IMR-90 (cell line): Measurements from ENCODE around the gene ADGRB3. TPM values are rescaled to one million over a fixed set of nuclear protein-coding genes. Genes with fewer than 3 reads are reported as not detected.

Experiments used
- ATAC-seq: fragments of 200-7000 bp; cut with Tn5 transposase; 2 replicates; pipeline ENCODE4 v1.9.1; 2020; ENCODE audit warnings: low read depth, mild to moderate bottlenecking, moderate library complexity
- BruUV-seq: library from RNA; stranded (reverse); fragments of 400-500 nt; replicated peaks from 2 replicates; lab custom pipeline; 2021; lab: Mats Ljungman, UMichigan
- CTCF ChIA-PET: fragments of 300-600 bp; formaldehyde crosslinking; extraction: SDS; loops from one replicate; lab custom pipeline; 2021; ENCODE audit warnings: antibody characterized with exemption; lab: Yijun Ruan, JAX
- POLR2A ChIA-PET: fragments of 300-600 bp; sonication (Branson Sonifier 250); formaldehyde crosslinking; loops from one replicate; lab custom pipeline; 2022; ENCODE audit warnings: antibody characterized with exemption; ENCODE audit not compliant: unreplicated experiment; lab: Charles Lee
- DNase-seq: peaks from one replicate; pipeline ENCODE4 v3.0.0; 2013
- H2AFZ ChIP-seq: replicated peaks from 2 replicates; pipeline ENCODE3; 2013; ENCODE audit warnings: low read length, mild to moderate bottlenecking; ENCODE audit not compliant: poor library complexity
- H2AK5ac ChIP-seq: 2 replicates; pipeline ENCODE4 v1.6.1; 2013; ENCODE audit warnings: low read depth, low read length, inconsistent platforms
- H2AK9ac ChIP-seq: replicated peaks from 2 replicates; pipeline ENCODE3; 2013; ENCODE audit warnings: mild to moderate bottlenecking, low read depth, low read length, moderate library complexity; ENCODE audit not compliant: poor library complexity
- H2BK120ac ChIP-seq: 2 replicates; pipeline ENCODE4 v1.6.1; 2013; ENCODE audit warnings: low read depth, low read length, inconsistent platforms
- H2BK15ac ChIP-seq: 3 replicates; pipeline ENCODE4 v1.6.1; 2013; ENCODE audit warnings: low read depth, low read length, inconsistent platforms
- H2BK20ac ChIP-seq: 2 replicates; pipeline ENCODE4 v1.6.1; 2013; ENCODE audit warnings: low read depth, mild to moderate bottlenecking, inconsistent platforms, low read length, moderate library complexity
- H2BK5ac ChIP-seq: 2 replicates; pipeline ENCODE4 v1.6.1; 2013; ENCODE audit warnings: mild to moderate bottlenecking, low read depth, low read length, inconsistent platforms; ENCODE audit not compliant: poor library complexity, severe bottlenecking
- H3K14ac ChIP-seq: replicated peaks from 2 replicates; pipeline ENCODE4 v1.6.1; 2013; ENCODE audit warnings: low read depth, low read length, inconsistent platforms
- H3K18ac ChIP-seq: 2 replicates; pipeline ENCODE4 v1.6.1; 2013; ENCODE audit warnings: low read depth, low read length, control low read depth
- H3K23ac ChIP-seq: 2 replicates; pipeline ENCODE4 v1.6.1; 2013; ENCODE audit warnings: low read depth, low read length, inconsistent platforms
- H3K27ac ChIP-seq: 2 replicates; pipeline ENCODE4 v1.5.1; 2013; ENCODE audit warnings: mild to moderate bottlenecking, control low read depth, low read length; ENCODE audit not compliant: insufficient read depth
- H3K27me3 ChIP-seq: 2 replicates; pipeline ENCODE4 v1.6.1; 2013; ENCODE audit warnings: low read length; ENCODE audit not compliant: control insufficient read depth, insufficient read depth
- H3K36me3 ChIP-seq: 2 replicates; pipeline ENCODE4 v1.6.1; 2013; ENCODE audit warnings: low read length, mixed read lengths; ENCODE audit not compliant: control insufficient read depth, insufficient read depth
- H3K4ac ChIP-seq: 2 replicates; pipeline ENCODE4 v1.6.1; 2013; ENCODE audit warnings: low read depth, low read length, inconsistent platforms
- H3K4me1 ChIP-seq: 2 replicates; pipeline ENCODE4 v1.6.1; 2013; ENCODE audit warnings: low read length, mixed read lengths; ENCODE audit not compliant: control insufficient read depth, insufficient read depth
- H3K4me2 ChIP-seq: 2 replicates; pipeline ENCODE4 v1.6.1; 2013; ENCODE audit warnings: low read depth, mild to moderate bottlenecking, control low read depth, low read length, moderate library complexity
- H3K4me3 ChIP-seq: 2 replicates; pipeline ENCODE4 v1.5.1; 2013; ENCODE audit warnings: low read depth, mild to moderate bottlenecking, control low read depth, low read length, moderate library complexity; ENCODE audit not compliant: insufficient read depth
- H3K56ac ChIP-seq: 2 replicates; pipeline ENCODE4 v1.6.1; 2013; ENCODE audit warnings: low read length, inconsistent platforms; ENCODE audit not compliant: insufficient read depth; ENCODE audit errors: extremely low read depth
- H3K79me1 ChIP-seq, 2 experiments: 2 replicates each; pipeline ENCODE4 v1.6.1; 2013; ENCODE audit warnings: low read length in 2 of 2, inconsistent platforms in 1 of 2, low read depth in 1 of 2
- H3K9ac ChIP-seq: 2 replicates; pipeline ENCODE4 v1.6.1; 2013; ENCODE audit warnings: low read depth, low read length, control low read depth
- H3K9me1 ChIP-seq: 2 replicates; pipeline ENCODE4 v1.6.1; 2013; ENCODE audit warnings: low read length, inconsistent platforms; ENCODE audit not compliant: insufficient read depth
- H3K9me3 ChIP-seq: 2 replicates; pipeline ENCODE4 v1.6.1; 2013; ENCODE audit warnings: low read length; ENCODE audit not compliant: control insufficient read depth, insufficient read depth
- H4K20me1 ChIP-seq: 2 replicates; pipeline ENCODE4 v1.6.1; 2013; ENCODE audit warnings: low read length, inconsistent platforms; ENCODE audit not compliant: insufficient read depth
- H4K5ac ChIP-seq: 2 replicates; pipeline ENCODE4 v1.6.1; 2013; ENCODE audit warnings: mild to moderate bottlenecking, low read depth, low read length, control low read depth
- H4K8ac ChIP-seq, 2 experiments: 2 replicates each; pipeline ENCODE4 v1.6.1; 2013; ENCODE audit warnings: low read depth in 2 of 2, low read length in 2 of 2, control low read depth in 1 of 2, inconsistent platforms in 1 of 2
- H4K91ac ChIP-seq: 2 replicates; pipeline ENCODE4 v1.6.1; 2013; ENCODE audit warnings: low read depth, low read length, inconsistent platforms; ENCODE audit not compliant: insufficient read depth
- USF2 ChIP-seq: fragments of 150-350 bp; IDR thresholded peaks from 2 replicates; pipeline ENCODE4 v1.6.1; 2017; ENCODE audit warnings: mild to moderate bottlenecking, antibody characterized with exemption, low read length, low read depth
- WGBS, 2 experiments: methylation state at CpG; one replicate each; pipeline versions ENCODE4 v1.1.5 to v1.1.7; 2013; ENCODE audit warnings: missing lambda C conversion rate in 2 of 2; ENCODE audit not compliant: insufficient read length in 1 of 2; ENCODE audit errors: extremely low coverage in 2 of 2; 5-methylcytosine and 5-hydroxymethylcytosine counted together
- dilution Hi-C: fragments of 300-500 bp; cut with HindIII; formaldehyde crosslinking; loops from one replicate; pipeline ENCODE4 v1.14.3; 2018; ENCODE audit warnings: low sequenced_read_pairs; ENCODE audit not compliant: unreplicated experiment
- in situ Hi-C: fragments of 300-500 bp; cut with MboI; formaldehyde crosslinking; loops from 3 replicates; pipeline ENCODE4 v1.14.3; 2019; ENCODE audit warnings: low sequenced_read_pairs, inconsistent platforms, mixed read lengths
- intact Hi-C: fragments of 100-400 bp; cut with micrococcal nuclease; formaldehyde crosslinking; loops from 2 replicates; pipeline ENCODE4 v1.10.0; 2022
- polyA plus RNA-seq, 3 experiments: library from polyadenylated mRNA; depleted of rRNA; stranded (reverse); fragments of >200 nt; gene quantifications; 2 replicates each; pipeline ENCODE4 v1.2.3, GENCODE V29; 2012; ENCODE audit warnings: low replicate concordance in 1 of 3
- total RNA-seq: library from RNA; depleted of rRNA; stranded (reverse); fragments of >200 nt; gene quantifications from 2 replicates; pipeline ENCODE4 v1.2.3, GENCODE V29; 2012

ADGRB3 gene
- total and polyA plus RNA-seq, 2 of the 4 experiments (the other 2 are of a cell fraction) = not detected

GRCh38 chr6:69263297-69263696 is 628.2 kb downstream of the ADGRB3 start:
- DNase-seq = no peak
- Histone ChIP-seq H2BK5ac (no peak overlapping the region), H4K5ac (no peak overlapping the region), H2AK9ac (no peak overlapping the region), H3K56ac (no peak overlapping the region), H3K9me3 (no peaks in the 10 kb centered on the region), H4K91ac (no peak overlapping the region), H2BK120ac (no peak overlapping the region), H3K18ac (no peak overlapping the region), H3K14ac (no peak overlapping the region), H2BK15ac (no peak overlapping the region), H3K36me3 (no peaks in the 10 kb centered on the region), H3K9ac (no peak overlapping the region), H4K8ac (no peak overlapping the region), H2AFZ (no peak overlapping the region), H3K4ac (no peak overlapping the region), H3K4me3 (no peak overlapping the region), H3K9me1 (no peaks in the 10 kb centered on the region), H2BK20ac (no peak overlapping the region), H4K20me1 (no peaks in the 10 kb centered on the region), H3K4me2 (no peak overlapping the region), H3K23ac (no peak overlapping the region), H2AK5ac (no peak overlapping the region), H3K79me1 (no peaks in the 10 kb centered on the region), H3K27me3 (no peaks in the 10 kb centered on the region), H3K4me1 (no peaks in the 10 kb centered on the region), H3K27ac (no peak overlapping the region)
- CTCF ChIA-PET = no interaction called here
- no TSS peak for BruUV-seq
- no peak for ATAC-seq
- TF ChIP-seq USF2 = no peak
- WGBS, 2 experiments = no CpG with 5 or more reads among the region's 2 CpGs
- intact Hi-C loops (no loop called here), dilution Hi-C loops (no loop called here), in situ Hi-C loops (no loop called here)
- POLR2A ChIA-PET = no interaction called here
